Measurements from ENCODE around the gene CTU2.

Gene CTU2

DNA sequence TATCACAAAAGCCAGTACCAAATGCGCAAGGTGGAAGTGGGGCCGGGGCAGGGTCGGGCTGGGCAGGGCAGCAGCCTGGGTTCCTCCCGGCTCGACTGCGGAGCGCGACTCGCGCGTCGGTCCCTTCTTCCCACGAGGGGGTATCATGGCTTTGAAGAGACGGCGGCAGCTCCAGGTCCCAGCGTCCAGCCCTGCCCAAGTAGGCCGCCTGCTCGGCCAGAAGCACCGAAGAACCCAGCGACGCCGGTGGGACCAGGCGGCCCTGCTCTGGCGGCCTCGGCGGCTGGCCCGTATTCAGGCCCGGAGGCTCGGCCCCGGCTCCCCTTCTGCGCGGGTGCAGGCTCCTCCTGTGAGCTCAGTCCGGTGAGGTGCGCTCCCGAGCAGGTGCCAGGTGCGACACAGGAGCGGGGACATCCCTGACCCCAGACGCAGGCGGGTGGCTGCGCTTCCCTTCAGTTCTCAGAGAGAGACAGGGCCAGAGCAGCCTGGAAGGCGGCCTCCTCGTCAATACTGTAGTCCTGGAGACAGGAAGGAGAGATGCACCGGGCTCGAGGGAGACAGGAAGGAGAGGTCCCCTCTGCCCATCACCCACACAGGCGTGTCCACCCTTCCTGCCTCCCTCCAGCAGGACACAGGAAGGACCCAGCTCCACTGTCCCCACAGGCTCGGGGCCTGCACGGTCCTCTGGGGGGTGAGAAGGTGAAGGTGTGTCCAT lies 9.0 kb upstream of the CTU2 start:
- no peak for DNase-seq

DNA sequence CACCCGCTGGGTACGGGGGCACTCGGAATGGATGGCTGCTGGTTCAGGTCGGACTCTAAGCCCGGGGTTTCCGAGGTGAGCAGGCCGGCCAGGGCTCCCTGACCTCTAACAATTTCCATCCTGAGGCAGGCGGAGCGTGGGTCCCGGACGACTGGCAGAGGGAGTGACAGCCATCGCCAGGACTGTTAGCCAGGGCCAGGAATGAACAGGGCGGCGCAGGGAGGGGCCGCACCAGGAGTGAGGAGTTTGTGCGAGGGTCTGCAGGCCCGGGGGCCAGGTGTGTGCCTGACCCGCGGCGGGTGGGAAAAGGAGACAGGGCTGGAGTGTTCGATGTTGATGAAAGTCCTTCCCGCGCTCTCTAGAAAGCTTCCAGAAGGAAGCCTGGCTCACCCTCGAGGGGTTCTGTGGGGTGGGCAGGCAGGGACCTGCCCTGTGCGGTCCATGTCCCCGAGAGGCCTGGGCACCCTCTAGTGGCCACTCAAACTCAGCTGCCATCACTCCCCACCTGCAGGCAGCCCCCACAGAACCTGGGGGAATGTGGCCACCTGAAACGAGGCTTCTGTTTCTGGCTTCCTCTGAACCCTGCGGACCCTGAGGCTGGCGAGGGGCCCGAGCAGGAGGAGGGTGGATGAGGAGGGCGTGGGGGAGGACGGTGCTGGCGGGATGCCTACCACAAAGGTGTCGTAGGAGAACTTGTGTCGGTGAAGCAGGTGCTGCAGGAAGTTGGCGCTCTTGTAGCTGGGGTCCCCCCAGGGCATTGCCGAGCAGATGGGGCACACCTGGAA lies 8.3 kb upstream of the CTU2 start:
- no peak for DNase-seq

DNA sequence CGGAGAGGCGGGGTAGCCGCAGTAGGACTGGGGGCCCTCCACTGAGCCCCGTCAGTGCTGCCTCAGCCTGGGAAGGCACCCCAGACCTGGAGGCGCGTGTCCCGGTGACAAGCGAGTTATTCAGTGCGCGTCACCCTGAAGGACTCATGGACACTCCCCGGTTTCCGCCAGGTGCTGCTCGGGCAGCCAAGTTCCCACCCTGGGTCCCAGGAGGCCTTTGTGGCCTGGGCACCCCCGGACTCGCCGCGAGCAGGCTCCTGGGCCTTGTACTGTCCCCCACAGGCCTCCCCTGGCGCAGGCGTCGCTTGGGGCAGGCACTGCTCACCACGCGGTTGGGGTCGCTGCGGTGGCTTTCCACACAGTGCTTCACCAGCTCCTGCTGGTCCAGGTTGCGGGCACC lies 7.7 kb upstream of the CTU2 start:
- no peak for DNase-seq

DNA sequence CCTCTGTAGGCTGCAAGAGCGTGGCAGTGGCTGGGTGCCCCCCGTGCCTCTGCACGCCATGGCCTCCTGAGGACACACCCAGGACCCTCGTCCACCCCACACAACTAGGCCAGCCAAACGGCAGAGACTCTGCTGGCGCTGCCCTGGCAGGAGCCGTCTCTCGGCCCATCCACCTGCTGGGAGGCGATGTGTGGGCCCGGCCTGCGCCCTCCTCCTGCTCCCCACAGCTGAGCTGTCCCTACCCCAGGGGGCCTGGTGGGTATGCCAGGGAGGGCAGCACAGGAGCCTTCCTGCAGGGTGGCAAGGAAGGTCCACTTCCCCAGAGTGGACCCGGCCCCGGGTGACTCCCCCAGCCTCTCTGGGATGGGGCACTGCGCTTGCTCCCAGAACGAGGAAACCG lies 7.1 kb upstream of the CTU2 start:
- no peak for DNase-seq

DNA sequence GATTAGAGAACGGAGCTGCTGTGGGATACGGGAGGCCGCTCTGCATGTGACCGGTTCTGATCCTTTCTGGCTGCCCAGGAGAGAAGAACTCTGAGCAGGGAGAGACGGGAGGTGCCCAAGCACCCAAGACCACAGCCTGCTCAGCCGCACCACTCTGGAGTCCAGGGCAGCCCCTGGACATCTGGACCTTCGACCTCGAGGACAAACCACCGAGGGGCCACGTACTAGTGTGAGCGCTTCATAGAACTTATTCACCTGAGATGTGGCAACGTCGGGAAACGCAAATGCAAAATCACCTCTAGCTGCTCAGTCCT lies 6.0 kb upstream of the CTU2 start:
- no peak for DNase-seq

DNA sequence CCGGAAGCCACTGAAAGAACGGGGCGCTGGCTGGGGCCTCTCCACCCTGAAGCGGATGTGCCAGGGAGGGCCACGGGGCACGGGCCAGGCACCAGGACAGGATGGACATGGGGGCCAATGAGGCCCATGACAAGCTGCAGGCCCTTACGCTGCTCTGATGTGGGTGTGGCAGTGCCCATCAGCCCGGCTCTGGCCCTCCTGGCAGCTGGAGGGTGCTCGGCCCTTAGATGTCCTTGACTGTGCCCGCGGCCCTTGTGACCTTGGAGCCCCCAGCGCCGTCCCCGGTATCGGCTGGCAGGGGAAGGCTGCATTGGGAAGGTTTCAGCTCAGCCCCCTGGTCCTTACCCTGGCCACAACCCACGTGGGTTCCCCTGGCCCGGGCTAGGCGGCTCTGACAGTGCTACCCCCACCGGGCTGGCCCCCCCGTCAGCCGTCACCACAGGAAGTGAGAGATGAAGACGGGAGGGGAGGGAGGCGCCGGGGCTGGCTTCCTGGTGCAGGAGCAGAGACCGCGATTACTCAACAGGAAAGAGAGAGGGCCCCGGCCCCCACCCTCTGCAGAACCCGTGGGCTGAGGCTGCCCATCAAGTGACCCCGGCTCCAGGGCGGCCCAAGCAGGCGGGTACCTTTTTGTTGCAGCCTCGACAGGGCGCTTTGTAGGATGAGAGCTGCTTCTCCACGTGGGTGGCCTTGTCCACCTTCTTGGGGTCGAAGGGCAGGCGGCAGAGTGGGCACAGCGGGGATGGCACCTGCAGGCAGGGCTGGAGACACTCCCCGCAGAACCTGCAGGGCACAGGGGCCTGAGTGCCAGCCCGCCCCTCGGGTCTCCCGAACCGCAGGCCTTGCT lies 5.4 kb upstream of the CTU2 start:
- DNase-seq = peak; percentile 21

DNA sequence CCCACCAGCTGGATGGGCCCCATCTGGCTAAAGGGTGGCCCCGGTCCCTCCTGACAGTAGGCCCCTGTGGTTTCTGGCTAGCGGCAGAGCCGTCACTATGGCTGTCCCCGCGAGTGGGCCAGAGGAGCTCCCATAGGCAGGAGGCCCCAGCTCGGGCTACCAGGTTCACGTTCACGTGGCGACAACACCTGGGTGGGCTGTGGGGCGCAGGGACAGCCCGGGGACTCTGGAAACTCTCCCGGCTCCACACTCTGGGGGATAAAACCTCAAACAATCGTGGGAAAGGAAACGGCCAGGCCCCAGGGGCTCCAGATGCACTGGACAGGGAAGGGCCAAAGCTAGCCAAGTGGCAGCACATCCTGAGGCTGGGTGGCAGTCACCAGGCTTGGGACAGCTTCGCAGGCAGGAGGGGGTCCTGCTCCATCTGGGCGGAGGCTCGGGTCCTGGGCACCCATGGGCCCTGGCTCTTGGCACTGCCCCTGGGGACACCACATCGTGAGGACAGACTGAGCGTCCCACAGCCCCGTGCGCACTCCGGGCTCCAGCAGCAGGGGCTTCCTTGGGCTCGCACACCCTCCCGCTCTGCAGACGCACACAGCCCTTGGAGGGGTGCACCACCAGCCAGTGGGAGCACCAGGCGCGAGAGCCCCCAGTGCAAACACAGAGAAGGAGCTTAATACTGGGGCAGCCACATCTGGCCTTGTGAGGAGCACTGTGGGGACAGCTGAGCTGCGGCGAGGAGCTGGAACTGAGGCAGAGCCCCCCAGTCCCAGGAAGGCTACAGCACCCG lies 4.5 kb upstream of the CTU2 start:
- no peak for DNase-seq

DNA sequence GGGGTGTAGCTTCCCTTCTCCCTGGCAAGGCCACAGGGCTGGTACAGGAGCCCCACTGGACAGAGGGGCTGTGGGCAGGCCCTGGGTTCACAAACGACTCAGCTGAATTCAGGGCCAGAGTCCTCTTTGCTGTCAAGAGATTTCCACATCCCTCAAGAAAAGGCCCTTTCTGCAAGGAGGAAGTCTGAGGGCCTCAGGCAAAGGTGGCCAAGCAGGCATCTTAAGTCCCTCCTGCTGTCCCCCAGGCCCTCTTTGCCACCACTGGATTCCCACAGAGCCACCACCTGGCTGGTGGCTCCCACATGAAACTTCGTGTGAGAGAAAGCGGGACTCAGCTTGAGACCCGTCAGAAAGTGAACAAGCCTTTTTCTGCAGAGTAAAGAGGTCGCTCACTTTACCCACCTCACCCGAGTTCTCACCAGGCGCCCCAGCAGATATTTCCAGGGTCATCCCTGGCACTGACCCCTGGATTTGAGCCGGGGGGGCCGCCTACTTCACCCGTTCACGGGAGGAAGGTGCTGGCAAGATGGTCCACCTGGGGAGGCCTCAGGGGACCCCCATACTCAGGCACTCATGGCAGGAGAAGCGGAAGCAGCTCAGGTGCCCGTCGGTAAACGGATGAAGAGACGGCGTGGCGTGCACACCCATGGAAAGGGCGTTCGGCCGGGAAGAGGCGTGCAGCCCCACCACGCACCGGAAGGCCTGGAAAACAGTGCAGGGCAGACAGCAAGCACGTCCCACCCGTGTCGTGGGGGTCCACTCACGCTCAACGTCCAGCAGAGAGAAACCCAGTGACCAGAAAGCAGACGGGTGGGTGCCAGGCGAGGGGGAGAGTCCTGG lies 3.7 kb upstream of the CTU2 start:
- DNase-seq = no peak

DNA sequence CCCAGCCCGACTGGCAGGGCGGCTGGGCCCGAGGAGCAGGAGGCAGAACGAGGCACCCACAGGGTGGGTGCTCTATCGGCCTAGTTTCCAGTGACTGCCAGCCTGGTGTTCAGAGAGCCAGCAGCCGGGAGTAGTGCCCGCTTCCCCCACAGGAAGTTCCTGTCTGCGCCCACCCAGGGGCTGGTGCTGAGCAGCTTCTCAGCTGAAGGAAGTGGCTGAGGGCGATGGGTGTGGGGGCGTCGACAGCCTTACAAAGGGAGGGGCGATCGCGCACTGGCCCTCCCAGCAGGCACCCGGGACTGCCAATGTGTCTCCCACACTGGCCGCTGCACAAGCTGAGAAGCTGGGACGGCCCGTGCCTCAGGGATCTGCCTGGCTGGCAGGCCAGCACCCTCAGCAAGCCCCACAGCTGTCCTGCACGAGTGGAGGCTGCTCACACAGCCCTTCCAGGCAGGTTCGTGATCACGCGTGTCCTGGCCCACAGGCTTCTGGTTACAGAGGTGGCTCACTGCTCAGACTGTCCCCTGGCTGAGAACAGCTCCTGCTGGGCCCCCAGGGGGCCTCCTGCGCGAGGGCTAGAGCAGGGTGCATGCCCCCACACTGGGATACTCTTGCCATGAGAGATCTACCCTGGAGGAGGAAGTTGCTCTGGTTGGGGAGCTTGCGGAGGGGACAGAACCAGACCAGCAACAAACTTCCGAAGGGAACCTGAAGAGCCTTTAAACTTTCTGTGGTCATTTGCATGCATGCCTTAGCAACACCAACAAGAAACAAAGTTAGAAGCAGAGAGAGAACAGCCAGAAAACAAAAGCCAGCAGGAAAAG lies 2.6 kb upstream of the CTU2 start:
- no peak for DNase-seq

DNA sequence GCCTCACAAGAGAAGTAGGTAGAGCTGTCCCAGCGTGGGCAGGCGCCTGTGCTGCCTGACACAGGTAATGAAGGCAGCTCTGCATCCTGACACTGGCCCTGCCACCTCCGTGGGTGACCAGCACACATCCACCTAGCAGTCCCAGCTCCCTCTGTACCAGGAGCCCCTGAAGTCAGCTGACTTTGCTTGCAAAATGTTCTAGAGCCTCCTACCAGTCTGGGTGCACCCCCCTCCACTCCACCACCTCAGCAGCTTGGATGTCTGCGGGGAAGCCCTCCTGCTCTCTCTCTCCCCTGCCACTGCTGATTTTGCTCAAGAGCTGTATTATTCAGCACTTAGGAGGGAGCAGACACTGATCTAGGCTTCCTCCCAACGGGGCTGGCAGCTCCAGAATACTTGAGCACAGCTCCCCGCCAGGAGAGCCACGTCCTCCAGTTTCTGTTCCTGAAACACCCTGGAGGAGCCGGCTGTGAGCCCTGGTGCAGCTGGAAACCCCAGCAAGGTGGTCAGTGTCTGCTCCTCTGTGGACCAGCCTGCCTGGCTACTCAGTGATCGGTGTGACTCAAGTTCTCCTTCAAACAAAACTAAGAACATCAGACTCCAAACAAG lies 1.1 kb upstream of the CTU2 start:
- DNase-seq = no peak

DNA sequence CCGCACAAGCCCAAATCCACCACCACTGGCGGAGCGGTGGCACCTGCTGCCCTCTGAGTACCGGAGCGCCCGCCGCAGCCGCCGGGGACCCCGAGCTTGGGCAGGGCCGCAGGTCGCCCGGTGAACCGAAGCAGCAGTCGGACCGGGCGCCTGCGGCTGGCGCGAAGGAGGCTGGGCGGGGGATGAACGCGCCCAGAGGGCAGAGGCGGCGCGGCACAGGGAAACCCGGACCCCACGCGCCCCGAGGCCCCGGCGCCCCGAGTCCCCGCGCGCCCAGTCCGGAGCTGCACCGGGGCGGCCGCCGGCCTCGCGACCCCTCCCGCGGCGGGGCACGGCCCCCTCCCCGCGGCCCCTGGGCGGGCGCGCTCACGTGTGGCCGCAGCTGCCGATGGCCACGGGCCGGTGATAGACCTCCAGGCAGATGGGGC lies 488 bp upstream of the CTU2 start:
- no peak for DNase-seq

DNA sequence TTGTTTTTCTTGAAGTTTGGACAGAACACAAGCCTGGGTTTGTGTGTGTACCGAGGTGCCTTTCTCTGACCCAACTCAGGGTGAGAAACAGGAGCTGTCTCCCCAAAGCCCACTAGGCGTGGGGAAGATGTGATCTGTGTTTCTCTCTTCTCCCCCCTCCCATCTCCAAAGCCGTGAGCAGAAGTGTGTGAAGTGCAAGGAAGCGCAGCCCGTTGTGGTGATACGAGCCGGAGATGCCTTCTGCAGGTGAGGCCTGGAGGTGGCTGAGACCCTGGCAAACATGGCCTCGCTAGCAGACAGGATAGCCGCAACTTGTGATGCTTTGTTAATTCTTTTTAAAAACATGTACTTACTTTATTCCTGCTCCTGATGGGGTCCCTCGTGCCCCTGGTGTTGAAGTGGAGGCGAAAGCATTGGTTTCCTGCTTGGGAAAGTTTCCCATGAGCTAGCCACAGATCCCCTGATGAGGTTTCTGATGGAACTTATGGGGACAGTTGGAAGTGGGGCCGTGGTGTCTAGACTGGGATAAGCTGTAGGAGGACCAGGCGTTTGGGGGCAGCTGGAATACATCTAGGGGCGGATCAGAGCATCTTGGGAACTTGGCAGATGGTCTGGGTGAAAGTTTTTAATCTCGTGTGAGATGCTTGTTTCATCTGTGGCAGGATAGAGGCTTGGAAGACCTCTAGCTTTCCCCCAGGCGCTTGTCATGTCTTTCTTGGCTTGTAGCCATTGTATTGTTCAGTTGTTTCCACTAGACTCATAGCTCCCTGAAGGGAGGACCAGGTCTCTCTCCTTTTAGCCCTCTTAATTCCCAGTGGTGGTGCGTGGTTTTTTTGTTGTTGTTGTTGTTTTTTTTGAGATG lies 893 bp downstream of the CTU2 start:
- DNase-seq = no peak

DNA sequence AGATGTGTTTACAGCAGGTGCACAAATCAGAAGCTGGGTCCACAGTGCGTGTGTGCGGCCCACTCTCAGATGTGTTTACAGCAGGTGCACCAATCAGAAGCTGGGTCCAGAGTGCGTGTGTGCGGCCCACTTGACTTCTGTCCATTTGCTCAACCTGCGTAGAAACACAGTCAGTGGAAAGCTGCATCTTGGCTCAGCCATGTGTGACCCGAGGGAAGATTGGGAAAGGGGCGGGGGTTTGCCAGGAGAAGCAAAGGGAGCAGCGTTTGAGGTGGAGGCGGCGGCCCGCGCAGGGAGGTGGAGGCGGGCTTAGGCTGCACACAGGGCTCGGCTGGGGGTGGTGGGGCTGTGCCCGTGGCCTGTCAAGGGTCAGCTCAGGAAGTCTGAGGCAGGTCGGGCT lies 4.3 kb downstream of the CTU2 start:
- no peak for DNase-seq

DNA sequence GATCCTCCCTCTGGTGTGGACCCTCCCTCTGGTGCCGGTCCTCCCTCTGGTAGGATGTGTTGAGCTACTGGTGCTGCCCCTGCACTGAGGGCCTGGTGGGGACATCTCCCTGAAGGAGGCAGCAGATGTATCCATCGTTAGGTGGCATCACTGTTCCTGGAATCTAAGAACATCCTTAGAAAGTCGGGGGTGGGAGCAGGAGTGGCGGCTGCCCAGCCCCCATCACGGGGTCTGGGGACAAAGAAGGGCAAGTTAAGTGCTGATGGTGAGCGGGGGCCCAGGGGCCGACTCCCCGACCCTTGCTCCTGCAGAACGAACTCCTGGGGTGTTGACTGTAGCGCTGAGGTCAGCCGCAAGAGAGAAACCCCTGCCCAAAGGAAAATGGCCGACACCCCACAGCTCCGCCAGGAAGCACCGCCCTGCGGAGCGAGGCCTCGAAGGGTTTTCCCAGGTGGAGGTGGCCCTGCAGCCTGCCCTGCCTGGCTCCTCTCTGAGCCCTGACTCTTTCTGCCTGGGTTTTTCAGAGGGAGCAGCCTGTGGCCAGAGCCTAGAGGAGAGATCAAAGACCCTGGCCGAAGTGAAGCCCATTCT lies 5.5 kb downstream of the CTU2 start:
- DNase-seq = no peak

DNA sequence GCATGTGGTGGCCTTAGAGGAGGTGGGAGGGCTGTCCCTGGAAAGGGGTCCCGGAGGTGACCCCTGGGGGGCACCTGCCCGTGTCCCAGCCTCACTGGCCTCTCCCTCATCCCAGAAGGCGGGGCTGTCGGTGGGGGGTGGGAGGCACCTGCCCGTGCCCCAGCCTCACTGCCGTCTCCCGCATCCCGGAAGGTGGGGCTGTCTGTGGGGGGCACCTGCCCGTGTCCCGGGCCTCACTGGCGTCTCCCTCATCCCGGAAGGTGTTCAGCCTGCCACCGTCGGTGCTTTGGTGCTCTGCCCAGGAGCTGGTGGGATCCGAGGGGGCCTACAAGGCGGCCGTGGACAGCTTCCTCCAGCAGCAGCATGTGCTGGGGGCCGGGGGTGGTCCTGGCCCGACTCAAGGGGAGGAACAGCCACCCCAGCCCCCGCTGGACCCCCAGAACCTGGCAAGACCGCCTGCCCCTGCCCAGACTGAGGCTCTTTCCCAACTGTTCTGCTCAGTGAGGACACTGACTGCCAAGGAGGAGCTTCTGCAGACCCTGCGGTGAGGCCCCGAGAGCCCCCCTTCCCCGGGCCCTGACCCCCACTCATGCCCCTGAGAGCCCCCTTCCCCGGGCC lies 6.2 kb downstream of the CTU2 start:
- DNase-seq = no peak

DNA sequence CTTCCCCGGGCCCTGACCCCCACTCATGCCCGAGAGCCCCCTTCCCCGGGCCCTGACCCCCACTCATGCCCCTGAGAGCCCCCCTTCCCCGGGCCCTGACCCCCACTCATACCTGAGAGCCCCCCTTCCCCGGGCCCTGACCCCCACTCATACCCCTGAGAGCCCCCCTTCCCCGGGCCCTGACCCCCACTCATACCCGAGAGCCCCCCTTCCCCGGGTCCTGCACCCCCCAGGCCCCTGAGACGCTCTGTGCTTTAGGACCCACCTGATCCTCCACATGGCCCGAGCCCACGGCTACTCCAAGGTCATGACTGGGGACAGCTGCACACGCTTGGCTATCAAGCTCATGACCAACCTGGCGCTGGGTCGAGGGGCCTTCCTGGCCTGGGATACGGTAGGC lies 6.8 kb downstream of the CTU2 start:
- DNase-seq = no peak

DNA sequence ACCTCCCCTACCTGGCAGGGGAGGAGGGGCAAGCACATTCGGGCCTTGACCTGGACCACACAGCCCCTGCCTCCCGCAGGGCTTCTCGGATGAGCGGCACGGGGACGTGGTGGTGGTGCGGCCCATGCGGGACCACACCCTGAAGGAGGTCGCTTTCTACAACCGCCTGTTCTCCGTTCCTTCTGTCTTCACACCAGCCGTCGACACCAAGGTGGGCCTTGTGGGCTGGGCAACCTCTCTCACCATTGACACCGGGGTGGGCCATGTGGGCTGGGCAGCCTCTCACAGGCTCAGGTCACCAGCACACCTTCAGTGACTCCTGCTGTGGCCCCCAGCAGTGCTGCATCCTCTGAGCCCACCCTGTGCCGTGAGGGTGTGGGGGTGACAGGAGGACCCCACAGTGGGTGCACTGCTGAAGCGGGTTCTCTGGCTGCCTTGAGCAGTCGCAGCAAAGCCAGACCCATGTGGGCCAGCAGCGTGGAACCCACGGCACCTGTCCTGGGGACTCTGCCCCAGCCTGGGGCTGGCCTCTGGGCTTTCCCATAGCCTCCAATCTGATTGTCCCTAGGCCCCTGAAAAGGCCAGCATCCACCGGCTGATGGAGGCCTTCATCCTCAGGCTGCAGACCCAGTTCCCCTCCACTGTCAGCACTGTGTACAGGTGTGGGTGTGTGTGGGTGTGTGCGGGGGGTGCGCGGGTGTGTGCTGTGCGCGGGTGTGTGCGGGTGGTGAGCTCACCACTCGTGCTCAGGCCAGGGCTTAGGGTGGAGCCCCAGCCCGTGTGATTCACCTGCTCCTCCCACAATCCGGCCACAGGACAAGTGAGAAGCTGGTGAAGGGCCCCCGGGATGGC lies 7.5 kb downstream of the CTU2 start:
- no peak for DNase-seq

Data from right kidney (tissue), 1 donor.